HFFc6 (cell line): Measurements from ENCODE around the gene CCDC61. TPM values are rescaled to one million over a fixed set of nuclear protein-coding genes. Genes with fewer than 3 reads are reported as not detected.

Experiments used
- DNase-seq: peaks from one replicate; pipeline ENCODE4 v3.0.0-alpha.2; 2018
- H3K27ac Mint-ChIP-seq: 2 replicates; pipeline ENCODE4 v1.8.0; 2020; ENCODE audit warnings: mild to moderate bottlenecking, mixed read lengths
- H3K27me3 Mint-ChIP-seq: 2 replicates; pipeline ENCODE4 v1.8.0; 2021; ENCODE audit warnings: mild to moderate bottlenecking, moderate library complexity, mixed read lengths; ENCODE audit not compliant: insufficient read depth
- H3K36me3 Mint-ChIP-seq: 2 replicates; pipeline ENCODE4 v1.8.0; 2021; ENCODE audit warnings: low read depth, mixed read lengths
- H3K4me1 Mint-ChIP-seq: 2 replicates; pipeline ENCODE4 v1.8.0; 2020; ENCODE audit warnings: low read depth, mixed read lengths
- H3K4me3 Mint-ChIP-seq: 2 replicates; pipeline ENCODE4 v1.8.0; 2020; ENCODE audit warnings: mild to moderate bottlenecking, moderate library complexity, mixed read lengths
- H3K9me3 Mint-ChIP-seq: 2 replicates; pipeline ENCODE4 v1.8.0; 2020; ENCODE audit warnings: mild to moderate bottlenecking, mixed read lengths
- long read RNA-seq: library from polyadenylated mRNA; unstranded; transcript quantifications from one replicate; pipeline ENCODE4 v2.0.0, GENCODE V29; 2019
- total RNA-seq, 6 experiments: library from RNA; stranded (reverse); fragmentation: NEBNext Ultra II Directional; extraction: Animal tissue kit (Norgen Biotek cat#: 25700); gene quantifications; 2 replicates in 1 of 6; 3 replicates in 5 of 6; pipeline ENCODE4 v1.2.3, GENCODE V29; 2021
- TF ChIP-seq, protein P1 (sequence below): fragments of 200-600 bp; sonication (generic); IDR thresholded peaks from 2 replicates; pipeline ENCODE4 v1.5.0; 2021; ENCODE audit warnings: antibody characterized with exemption, mild to moderate bottlenecking

The CCDC61 gene, protein sequence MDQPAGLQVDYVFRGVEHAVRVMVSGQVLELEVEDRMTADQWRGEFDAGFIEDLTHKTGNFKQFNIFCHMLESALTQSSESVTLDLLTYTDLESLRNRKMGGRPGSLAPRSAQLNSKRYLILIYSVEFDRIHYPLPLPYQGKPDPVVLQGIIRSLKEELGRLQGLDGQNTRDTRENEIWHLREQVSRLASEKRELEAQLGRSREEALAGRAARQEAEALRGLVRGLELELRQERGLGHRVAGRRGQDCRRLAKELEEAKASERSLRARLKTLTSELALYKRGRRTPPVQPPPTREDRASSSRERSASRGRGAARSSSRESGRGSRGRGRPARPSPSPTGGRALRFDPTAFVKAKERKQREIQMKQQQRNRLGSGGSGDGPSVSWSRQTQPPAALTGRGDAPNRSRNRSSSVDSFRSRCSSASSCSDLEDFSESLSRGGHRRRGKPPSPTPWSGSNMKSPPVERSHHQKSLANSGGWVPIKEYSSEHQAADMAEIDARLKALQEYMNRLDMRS
- total RNA-seq, result 10 to 100 TPM in 3 of 6 experiments, 1 to 10 TPM in 3; 8.6 to 13.1 (median 11.0) TPM
- long read RNA-seq, result 0 reads

DNA sequence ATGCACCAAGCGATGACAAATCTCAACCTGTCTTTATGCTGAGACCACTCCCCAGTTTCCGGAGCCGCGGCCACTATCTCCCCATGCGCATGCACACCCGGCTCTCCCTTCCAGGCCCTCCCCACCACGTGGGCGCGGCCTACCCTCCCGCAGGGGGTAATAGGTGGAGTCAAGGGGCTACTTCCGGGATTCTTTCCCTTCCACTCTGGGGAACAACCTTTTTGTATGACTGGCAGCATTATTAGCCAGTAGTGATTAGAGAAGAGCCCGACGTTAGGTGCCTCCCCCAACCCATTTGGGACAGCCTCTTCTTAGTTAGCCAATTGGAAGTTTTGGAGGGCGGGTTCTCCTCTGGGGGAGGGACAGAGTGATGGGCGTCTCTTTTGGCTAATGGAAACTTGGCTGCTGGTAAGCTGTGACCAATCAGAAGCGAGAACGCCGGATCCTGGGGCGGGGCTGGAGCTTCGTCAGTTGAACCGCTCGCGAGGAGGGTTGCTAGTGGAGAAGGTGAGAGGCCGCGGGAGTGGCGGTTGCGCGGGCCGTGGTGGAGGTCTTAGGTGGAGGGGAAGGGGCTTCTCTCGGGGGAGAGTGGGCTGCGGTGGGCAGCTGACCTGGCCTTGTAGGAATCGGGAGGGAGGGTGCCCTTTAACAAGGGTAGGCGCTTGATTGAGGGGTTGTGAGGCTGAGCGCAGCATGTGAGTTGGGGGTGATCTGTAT, at the start of gene CCDC61:
CCDC61 (plus strand) TSS at position 470 of the 717 bp plus-strand sequence. CDS start 7,552 bp downstream, outside the sequence.
- Mint-ChIP-seq H3K27me3 (peaks cover 7% of the 10 kb centered on the region), H3K9me3 (no peaks in the 10 kb centered on the region), H3K36me3 (peaks cover 8% of the 10 kb centered on the region), H3K4me3 (no peak within 1 kb of the TSS), H3K27ac (no peak within 1 kb of the TSS), H3K4me1 (peaks cover 11% of the 10 kb centered on the region)
- TF ChIP-seq, protein P1, sequence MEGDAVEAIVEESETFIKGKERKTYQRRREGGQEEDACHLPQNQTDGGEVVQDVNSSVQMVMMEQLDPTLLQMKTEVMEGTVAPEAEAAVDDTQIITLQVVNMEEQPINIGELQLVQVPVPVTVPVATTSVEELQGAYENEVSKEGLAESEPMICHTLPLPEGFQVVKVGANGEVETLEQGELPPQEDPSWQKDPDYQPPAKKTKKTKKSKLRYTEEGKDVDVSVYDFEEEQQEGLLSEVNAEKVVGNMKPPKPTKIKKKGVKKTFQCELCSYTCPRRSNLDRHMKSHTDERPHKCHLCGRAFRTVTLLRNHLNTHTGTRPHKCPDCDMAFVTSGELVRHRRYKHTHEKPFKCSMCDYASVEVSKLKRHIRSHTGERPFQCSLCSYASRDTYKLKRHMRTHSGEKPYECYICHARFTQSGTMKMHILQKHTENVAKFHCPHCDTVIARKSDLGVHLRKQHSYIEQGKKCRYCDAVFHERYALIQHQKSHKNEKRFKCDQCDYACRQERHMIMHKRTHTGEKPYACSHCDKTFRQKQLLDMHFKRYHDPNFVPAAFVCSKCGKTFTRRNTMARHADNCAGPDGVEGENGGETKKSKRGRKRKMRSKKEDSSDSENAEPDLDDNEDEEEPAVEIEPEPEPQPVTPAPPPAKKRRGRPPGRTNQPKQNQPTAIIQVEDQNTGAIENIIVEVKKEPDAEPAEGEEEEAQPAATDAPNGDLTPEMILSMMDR, result no peak
- peak; percentile 100 for DNase-seq

DNA sequence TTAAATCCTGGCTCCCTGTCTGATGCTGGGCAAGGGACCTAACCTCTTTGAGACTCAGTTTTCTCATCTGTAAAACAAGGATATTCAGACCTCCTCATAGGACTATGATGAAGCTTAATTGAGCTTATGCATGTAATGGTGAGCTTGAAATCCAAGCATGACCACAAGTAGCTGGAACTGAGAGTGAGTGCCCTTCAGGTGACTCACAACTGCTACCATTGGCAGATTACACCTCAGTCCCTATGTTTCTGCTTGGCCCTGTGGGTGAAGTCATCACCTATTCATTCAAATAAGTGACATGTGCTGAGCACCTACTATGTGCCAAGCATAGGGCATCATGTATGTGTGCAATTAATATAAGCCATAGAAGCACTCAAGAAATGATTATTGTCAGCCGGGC, 47.3 kb upstream of the CCDC61 start:
- H3K36me3 Mint-ChIP-seq, result no peaks in the 10 kb centered on the region
- H3K27ac Mint-ChIP-seq, result no peak overlapping the region
- no peak overlapping the region for H3K4me3 Mint-ChIP-seq
- TF ChIP-seq, protein P1, result no peak
- peak; percentile 42 for DNase-seq
- 0 out of 2 replicates have a peak, but pooled peaks cover under 1% of the 10 kb centered on the region for H3K4me1 Mint-ChIP-seq
- H3K9me3 Mint-ChIP-seq, result no peaks in the 10 kb centered on the region
- H3K27me3 Mint-ChIP-seq, result peaks cover 24% of the 10 kb centered on the region

DNA sequence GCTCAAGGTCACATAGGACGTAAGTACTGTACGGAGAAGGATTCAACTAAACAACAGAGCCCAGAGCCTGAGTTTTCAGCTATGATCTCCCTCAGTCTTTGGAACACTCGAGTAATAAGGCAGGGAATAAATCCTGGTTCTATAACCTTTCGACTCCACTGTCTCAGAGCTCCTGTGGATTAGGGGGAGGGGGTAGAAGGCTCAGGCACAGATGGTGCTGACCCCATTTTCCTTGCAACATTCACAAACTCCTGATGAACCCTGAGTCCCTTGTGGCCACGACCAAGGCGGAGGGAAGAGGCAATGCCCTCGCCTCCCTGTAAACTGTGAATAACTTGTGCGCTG, 43.0 kb upstream of the CCDC61 start:
- TF ChIP-seq, protein P1, result no peak
- Mint-ChIP-seq H3K9me3 (no peaks in the 10 kb centered on the region), H3K27me3 (peaks cover 18% of the 10 kb centered on the region), H3K4me1 (peaks cover 17% of the 10 kb centered on the region), H3K4me3 (no peak overlapping the region), H3K36me3 (no peaks in the 10 kb centered on the region), H3K27ac (no peak overlapping the region)
- no peak for DNase-seq

DNA sequence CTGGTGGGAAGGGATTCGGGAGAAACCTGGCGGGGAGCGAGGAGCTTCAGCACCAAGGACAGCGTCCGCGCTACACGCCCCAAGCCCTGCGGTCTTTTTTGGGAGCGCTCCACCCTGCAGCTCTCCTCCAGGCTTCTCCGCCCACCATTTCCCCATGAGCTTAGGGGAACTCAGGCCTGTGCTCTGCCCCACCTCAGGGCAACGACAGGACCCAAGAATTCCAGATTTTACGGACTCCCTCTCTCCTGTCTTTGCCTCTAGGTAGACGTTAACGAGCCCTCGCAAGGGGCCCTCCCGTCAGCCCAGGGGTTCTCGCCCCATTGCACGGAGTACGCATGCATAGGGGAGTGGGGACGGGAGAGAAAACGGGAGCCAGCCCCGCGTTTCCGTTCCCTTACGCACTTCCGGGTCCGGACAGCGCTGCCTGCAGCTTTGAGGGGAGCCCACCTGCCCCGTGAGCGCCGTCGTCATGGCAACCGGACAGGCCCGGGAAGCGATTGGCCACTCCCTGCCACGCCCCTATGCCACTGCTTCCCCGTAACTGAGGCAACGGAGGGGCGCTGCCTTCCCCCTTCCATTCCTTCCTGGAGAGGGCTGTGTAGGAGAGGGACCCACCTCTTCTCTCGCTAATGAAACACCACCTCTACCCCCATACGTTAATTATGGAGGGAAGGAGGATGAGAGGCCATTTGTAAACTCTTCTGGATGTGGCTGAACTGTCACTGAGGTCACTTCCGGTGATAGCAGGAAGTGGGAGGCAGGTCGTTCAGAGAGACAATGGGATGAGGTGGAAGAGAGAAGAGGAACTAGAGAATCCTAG, 42.4 kb upstream of the CCDC61 start:
- no peaks in the 10 kb centered on the region for H3K36me3 Mint-ChIP-seq
- TF ChIP-seq, protein P1, result no peak
- H3K4me1 Mint-ChIP-seq, result peaks cover 17% of the 10 kb centered on the region
- H3K27ac Mint-ChIP-seq, result no peak overlapping the region
- H3K4me3 Mint-ChIP-seq, result peak overlapping the region; percentile 70
- DNase-seq, result no peak
- no peaks in the 10 kb centered on the region for H3K9me3 Mint-ChIP-seq
- H3K27me3 Mint-ChIP-seq, result peaks cover 18% of the 10 kb centered on the region

DNA sequence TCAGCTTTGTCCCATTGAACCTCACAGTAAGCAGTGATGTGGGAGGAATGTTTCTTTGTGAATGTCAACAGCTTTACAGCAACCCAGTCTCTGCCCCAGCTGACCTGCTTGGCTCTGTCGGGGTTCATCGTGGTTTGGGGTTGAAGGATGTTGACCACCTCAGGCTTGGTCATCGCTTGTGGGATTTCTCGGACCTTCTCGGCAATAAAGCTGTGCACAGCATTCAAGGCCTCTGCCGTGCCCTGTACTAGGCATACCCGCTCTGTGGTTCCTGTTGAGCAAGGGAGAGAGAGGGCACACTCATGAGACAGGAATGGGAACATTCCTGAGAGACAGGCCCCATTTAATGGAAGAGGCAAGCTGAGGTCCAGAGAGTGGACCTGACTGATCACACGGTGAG, 41.6 kb upstream of the CCDC61 start:
- no peak for DNase-seq
- Mint-ChIP-seq H3K27ac (no peak overlapping the region), H3K36me3 (no peaks in the 10 kb centered on the region), H3K4me1 (peaks cover 24% of the 10 kb centered on the region), H3K9me3 (no peaks in the 10 kb centered on the region), H3K27me3 (peaks cover 13% of the 10 kb centered on the region), H3K4me3 (no peak overlapping the region)
- TF ChIP-seq, protein P1, result no peak
